OCI-LY3 (cell line): ENCODE measurements around the gene FMNL2.

Source experiments
- EZH2phosphoT487 ChIP-seq: fragments of 200-600 bp; shearing (Covaris generic); IDR thresholded peaks from 2 replicates; pipeline ENCODE4 v1.6.1; 2018; ENCODE audit warnings: antibody characterized with exemption, mixed run types, low read depth
- TF ChIP-seq, protein P1 (sequence below): fragments of 200-600, 300-600 bp; sonication (generic); IDR thresholded peaks from 2 replicates; pipeline ENCODE4 v1.5.1; 2014; ENCODE audit warnings: antibody characterized with exemption, low read length, low read depth

GRCh38 chr2:152447897-152448296 is 112.9 kb downstream of the FMNL2 start:
- TF ChIP-seq, protein P1, sequence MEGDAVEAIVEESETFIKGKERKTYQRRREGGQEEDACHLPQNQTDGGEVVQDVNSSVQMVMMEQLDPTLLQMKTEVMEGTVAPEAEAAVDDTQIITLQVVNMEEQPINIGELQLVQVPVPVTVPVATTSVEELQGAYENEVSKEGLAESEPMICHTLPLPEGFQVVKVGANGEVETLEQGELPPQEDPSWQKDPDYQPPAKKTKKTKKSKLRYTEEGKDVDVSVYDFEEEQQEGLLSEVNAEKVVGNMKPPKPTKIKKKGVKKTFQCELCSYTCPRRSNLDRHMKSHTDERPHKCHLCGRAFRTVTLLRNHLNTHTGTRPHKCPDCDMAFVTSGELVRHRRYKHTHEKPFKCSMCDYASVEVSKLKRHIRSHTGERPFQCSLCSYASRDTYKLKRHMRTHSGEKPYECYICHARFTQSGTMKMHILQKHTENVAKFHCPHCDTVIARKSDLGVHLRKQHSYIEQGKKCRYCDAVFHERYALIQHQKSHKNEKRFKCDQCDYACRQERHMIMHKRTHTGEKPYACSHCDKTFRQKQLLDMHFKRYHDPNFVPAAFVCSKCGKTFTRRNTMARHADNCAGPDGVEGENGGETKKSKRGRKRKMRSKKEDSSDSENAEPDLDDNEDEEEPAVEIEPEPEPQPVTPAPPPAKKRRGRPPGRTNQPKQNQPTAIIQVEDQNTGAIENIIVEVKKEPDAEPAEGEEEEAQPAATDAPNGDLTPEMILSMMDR = no peak
- no peak for TF ChIP-seq EZH2phosphoT487
